SW 1271 (cell line): Measurements from ENCODE around the gene ASTL.
"Not testable (repeated sequence)": the region's sequence is repeated elsewhere in the genome, so short reads cannot be mapped to it uniquely, and the experiment has no call there.

Experiments
- DNase-seq, 2 experiments: peaks; one replicate each; lab custom pipeline; 2025; lab: John Stamatoyannopoulos, UW

The ASTL gene

GRCh38 chr2:96146153-96146880 lies 8.0 kb upstream of the ASTL start:
- no peak for DNase-seq

GRCh38 chr2:96145848-96146152 lies 7.5 kb upstream of the ASTL start:
- DNase-seq, result no peak

- DNase-seq, result peak in 1 of 2 experiments; percentile 37
Measured at GRCh38 chr2:96145036-96145847, 6.9 kb upstream of the ASTL start, which contains the start of gene DUSP2. TSS of gene DUSP2 (minus strand) at chr2:96145440. CDS start at chr2:96145354, 86 bp downstream.

GRCh38 chr2:96144481-96145035 lies 6.3 kb upstream of the ASTL start:
- no peak for DNase-seq

GRCh38 chr2:96143848-96144480 lies 5.7 kb upstream of the ASTL start:
- no peak for DNase-seq

GRCh38 chr2:96143231-96143847 lies 5.0 kb upstream of the ASTL start:
- no peak for DNase-seq

- DNase-seq, result no peak
Measured at GRCh38 chr2:96142217-96143113, 4.2 kb upstream of the ASTL start.

- not testable (repeated sequence) for DNase-seq
Measured at GRCh38 chr2:96141624-96141967, 3.3 kb upstream of the ASTL start.

GRCh38 chr2:96140941-96141623 lies 2.8 kb upstream of the ASTL start:
- no peak for DNase-seq

GRCh38 chr2:96139181-96139758 lies 968 bp upstream of the ASTL start:
- DNase-seq, result no peak

GRCh38 chr2:96137321-96138178 lies 752 bp downstream of the ASTL start:
- DNase-seq, result no peak

GRCh38 chr2:96136129-96136720 lies 2.1 kb downstream of the ASTL start:
- no peak for DNase-seq

GRCh38 chr2:96135621-96136020 lies 2.7 kb downstream of the ASTL start:
- no peak for DNase-seq

- DNase-seq, result no peak
Measured at GRCh38 chr2:96135171-96135570, 3.1 kb downstream of the ASTL start.

- DNase-seq, result no peak
Measured at GRCh38 chr2:96134421-96134820, 3.9 kb downstream of the ASTL start.

GRCh38 chr2:96131813-96132745 lies 6.2 kb downstream of the ASTL start:
- no peak for DNase-seq

- DNase-seq, result no peak
Measured at GRCh38 chr2:96131152-96131812, 7.0 kb downstream of the ASTL start.
